Uterus (tissue), 4 donors: ENCODE measurements around the gene ABCA13. TPM values are rescaled to one million over a fixed set of nuclear protein-coding genes. Genes with fewer than 3 reads are reported as not detected.

Experiments used
- DNase-seq, 2 donors: peaks; one replicate each; pipeline ENCODE4 v3.0.0-alpha.2; 2019 to 2020
- H3K27ac ChIP-seq, 2 donors: fragments of 200-600 bp; sonication (generic); 1 replicate in 1 of 2; 2 replicates in 1 of 2; pipeline ENCODE4 v1.5.1; 2016 to 2018
- H3K27me3 ChIP-seq, 2 donors: fragments of 200-600 bp; sonication (generic); one replicate each; pipeline ENCODE4 v1.5.1; 2018 to 2019; ENCODE audit warnings: control low read depth in 1 of 2
- H3K36me3 ChIP-seq, 2 donors: fragments of 200-600 bp; sonication (generic); one replicate each; pipeline ENCODE4 v1.5.1; 2019; ENCODE audit warnings: control low read depth in 1 of 2
- H3K4me1 ChIP-seq, 2 donors: fragments of 200-600 bp; sonication (generic); one replicate each; pipeline ENCODE4 v1.5.1; 2018 to 2019; ENCODE audit warnings: control low read depth in 1 of 2
- H3K4me3 ChIP-seq, 2 donors: fragments of 200-600 bp; sonication (generic); 1 replicate in 1 of 2; 2 replicates in 1 of 2; pipeline ENCODE4 v1.5.1; 2018 to 2019; ENCODE audit warnings: mild to moderate bottlenecking in 1 of 2
- H3K9me3 ChIP-seq, 2 donors: fragments of 200-600 bp; sonication (generic); one replicate each; pipeline ENCODE4 v1.5.1; 2019; ENCODE audit warnings: control low read depth in 1 of 2
- POLR2A ChIP-seq, 2 donors: fragments of 450-650 bp; IDR thresholded peaks; one replicate each; pipeline ENCODE4 v1.6.1; 2016; ENCODE audit warnings: antibody characterized with exemption in 2 of 2, mild to moderate bottlenecking in 1 of 2, moderate library complexity in 1 of 2
- intact Hi-C: fragments of 100-400 bp; cut with DNase I; formaldehyde crosslinking; loops from one replicate; pipeline ENCODE4 v1.15.1; 2023; ENCODE audit warnings: low total_unique reads
- total RNA-seq, 4 donors: library from RNA; depleted of rRNA in 3 of 4; stranded (reverse); fragments of >200 nt in 3 of 4; gene quantifications; one replicate each; pipeline versions ENCODE4 v1.1.0 to v1.2.4, GENCODE V29; 2014 to 2023
- TF ChIP-seq, protein P1 (sequence below), 4 experiments: fragments of 200-600 bp in 2 of 4; fragments of 450-650 bp in 2 of 4; sonication (generic) in 2 of 4; IDR thresholded peaks; one replicate each; pipeline ENCODE4 v1.5.1; 2016 to 2019; ENCODE audit warnings: antibody characterized with exemption in 4 of 4, mild to moderate bottlenecking in 2 of 4, moderate library complexity in 1 of 4
- donor health status: DM: yes; HTN: yes; CAD: no.

Gene ABCA13
- total RNA-seq, 4 donors from 2014 or later, result 0.12 to 1.0 (median 0.26) TPM; not detected in 1

DNA sequence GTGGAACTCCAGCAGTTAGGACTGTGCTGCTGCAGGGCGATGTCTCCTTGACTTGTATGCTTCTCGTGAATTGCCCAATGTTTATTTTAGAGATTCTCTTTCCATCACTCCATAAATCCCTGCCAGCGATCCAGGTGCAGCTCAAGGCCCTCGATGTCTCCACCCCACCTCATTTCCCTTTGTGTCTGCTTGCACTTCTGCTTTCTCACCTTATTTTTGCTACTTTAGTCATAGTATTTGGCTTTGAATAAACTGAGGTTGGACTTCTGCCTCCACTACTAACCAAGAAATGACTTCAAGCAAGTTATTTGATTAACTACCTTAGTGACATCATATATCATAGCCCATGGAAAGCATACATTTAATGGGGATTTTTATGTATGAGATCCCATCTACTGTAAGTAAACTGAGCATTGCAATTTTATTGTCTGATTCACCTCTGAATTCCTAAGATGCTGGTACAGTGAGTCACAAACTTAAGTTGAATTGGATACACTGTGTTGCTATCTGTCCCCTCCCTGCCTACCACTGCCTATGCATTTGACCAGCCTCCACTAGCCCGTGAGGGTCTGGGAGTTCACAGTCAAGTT, 255.8 kb downstream of the ABCA13 start:
- intact Hi-C loops, result no loop called here
- Histone ChIP-seq H3K9me3 (no peaks in the 10 kb centered on the region), H3K36me3 (no peaks in the 10 kb centered on the region), H3K4me3 (no peak overlapping the region), H3K27ac (no peak overlapping the region), H3K4me1 (no peaks in the 10 kb centered on the region), H3K27me3 (no peaks in the 10 kb centered on the region)
- DNase-seq, result no peak
- no peak for TF ChIP-seq POLR2A (IDR thresholded peaks at IDR 0.05)
- TF ChIP-seq, protein P1, sequence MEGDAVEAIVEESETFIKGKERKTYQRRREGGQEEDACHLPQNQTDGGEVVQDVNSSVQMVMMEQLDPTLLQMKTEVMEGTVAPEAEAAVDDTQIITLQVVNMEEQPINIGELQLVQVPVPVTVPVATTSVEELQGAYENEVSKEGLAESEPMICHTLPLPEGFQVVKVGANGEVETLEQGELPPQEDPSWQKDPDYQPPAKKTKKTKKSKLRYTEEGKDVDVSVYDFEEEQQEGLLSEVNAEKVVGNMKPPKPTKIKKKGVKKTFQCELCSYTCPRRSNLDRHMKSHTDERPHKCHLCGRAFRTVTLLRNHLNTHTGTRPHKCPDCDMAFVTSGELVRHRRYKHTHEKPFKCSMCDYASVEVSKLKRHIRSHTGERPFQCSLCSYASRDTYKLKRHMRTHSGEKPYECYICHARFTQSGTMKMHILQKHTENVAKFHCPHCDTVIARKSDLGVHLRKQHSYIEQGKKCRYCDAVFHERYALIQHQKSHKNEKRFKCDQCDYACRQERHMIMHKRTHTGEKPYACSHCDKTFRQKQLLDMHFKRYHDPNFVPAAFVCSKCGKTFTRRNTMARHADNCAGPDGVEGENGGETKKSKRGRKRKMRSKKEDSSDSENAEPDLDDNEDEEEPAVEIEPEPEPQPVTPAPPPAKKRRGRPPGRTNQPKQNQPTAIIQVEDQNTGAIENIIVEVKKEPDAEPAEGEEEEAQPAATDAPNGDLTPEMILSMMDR (IDR thresholded peaks at IDR 0.05), result no peak

- intact Hi-C loops, result no loop called here
- H3K9me3 ChIP-seq, result no peaks in the 10 kb centered on the region
- H3K4me3 ChIP-seq, result no peak overlapping the region
- no peaks in the 10 kb centered on the region for H3K27me3 ChIP-seq
- DNase-seq, result no peak
- H3K36me3 ChIP-seq, result no peaks in the 10 kb centered on the region
- TF ChIP-seq, protein P1 (IDR thresholded peaks at IDR 0.05), result no peak
- no peak for TF ChIP-seq POLR2A (IDR thresholded peaks at IDR 0.05)
- H3K4me1 ChIP-seq, result no peaks in the 10 kb centered on the region
- H3K27ac ChIP-seq, result no peak overlapping the region
These were observed 256.4 kb downstream of the ABCA13 start for GRCh38 chr7:48427671-48428070.

GRCh38 chr7:48428091-48428684, 256.9 kb downstream of the ABCA13 start:
- no peak overlapping the region for H3K27ac ChIP-seq
- TF ChIP-seq, protein P1 (IDR thresholded peaks at IDR 0.05), result no peak
- TF ChIP-seq POLR2A (IDR thresholded peaks at IDR 0.05), result no peak
- no peak overlapping the region for H3K4me3 ChIP-seq
- no peaks in the 10 kb centered on the region for H3K27me3 ChIP-seq
- no peaks in the 10 kb centered on the region for H3K4me1 ChIP-seq
- H3K9me3 ChIP-seq, result no peaks in the 10 kb centered on the region
- DNase-seq, result no peak
- H3K36me3 ChIP-seq, result no peaks in the 10 kb centered on the region
- intact Hi-C loops, result no loop called here

- Histone ChIP-seq H3K27ac (no peak overlapping the region), H3K4me3 (no peak overlapping the region), H3K4me1 (no peaks in the 10 kb centered on the region), H3K36me3 (no peaks in the 10 kb centered on the region), H3K9me3 (no peaks in the 10 kb centered on the region), H3K27me3 (no peaks in the 10 kb centered on the region)
- TF ChIP-seq, protein P1 (IDR thresholded peaks at IDR 0.05), result no peak
- DNase-seq, result no peak
- intact Hi-C loops, result no loop called here
These were observed 257.9 kb downstream of the ABCA13 start for GRCh38 chr7:48429117-48429516.

- Histone ChIP-seq H3K4me3 (no peak overlapping the region), H3K36me3 (no peaks in the 10 kb centered on the region), H3K27ac (no peak overlapping the region), H3K27me3 (no peaks in the 10 kb centered on the region), H3K9me3 (no peaks in the 10 kb centered on the region), H3K4me1 (no peaks in the 10 kb centered on the region)
- no peak for DNase-seq
- intact Hi-C loops, result no loop called here
- TF ChIP-seq, protein P1 (IDR thresholded peaks at IDR 0.05), result no peak
- no peak for TF ChIP-seq POLR2A (IDR thresholded peaks at IDR 0.05)
These were observed 266.9 kb downstream of the ABCA13 start for GRCh38 chr7:48438206-48438605.
